Stimulated activated CD4-positive, alpha-beta T cell treated with anti-CD3 and anti-CD28 coated beads, Interleukin-12 subunit alpha, Interleukin-12 subunit beta, amount 100 ng/mL, for 24 hours (primary cell): Measurements from ENCODE around the gene ZNF700.
"Not testable (repeated sequence)": the region's sequence is repeated elsewhere in the genome, so short reads cannot be mapped to it uniquely, and the experiment has no call there.

ENCODE experiments used
- DNase-seq, 2 experiments: peaks; one replicate each; pipeline ENCODE4 v3.0.0-alpha.2; 2020; ENCODE audit warnings: low read depth in 2 of 2

Gene ZNF700

DNA sequence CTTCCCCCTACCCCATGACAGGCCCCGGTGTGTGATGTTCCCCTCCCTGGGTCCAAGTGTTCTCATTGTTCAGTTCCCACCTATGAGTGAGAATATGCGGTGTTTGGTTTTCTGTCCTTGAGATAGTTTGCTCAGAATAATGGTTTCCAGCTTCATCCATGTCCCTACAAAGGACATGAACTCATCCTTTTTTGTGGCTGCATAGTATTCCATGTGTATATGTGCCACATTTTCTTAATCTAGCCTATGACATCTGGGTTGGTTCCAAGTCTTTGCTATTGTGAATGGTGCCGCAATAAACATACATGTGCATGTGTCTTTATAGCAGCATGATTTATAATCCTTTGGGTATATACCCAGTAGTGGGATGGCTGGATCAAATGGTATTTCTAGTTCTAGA, 13.5 kb downstream of the ZNF700 start:
- not testable (repeated sequence) for DNase-seq

DNA sequence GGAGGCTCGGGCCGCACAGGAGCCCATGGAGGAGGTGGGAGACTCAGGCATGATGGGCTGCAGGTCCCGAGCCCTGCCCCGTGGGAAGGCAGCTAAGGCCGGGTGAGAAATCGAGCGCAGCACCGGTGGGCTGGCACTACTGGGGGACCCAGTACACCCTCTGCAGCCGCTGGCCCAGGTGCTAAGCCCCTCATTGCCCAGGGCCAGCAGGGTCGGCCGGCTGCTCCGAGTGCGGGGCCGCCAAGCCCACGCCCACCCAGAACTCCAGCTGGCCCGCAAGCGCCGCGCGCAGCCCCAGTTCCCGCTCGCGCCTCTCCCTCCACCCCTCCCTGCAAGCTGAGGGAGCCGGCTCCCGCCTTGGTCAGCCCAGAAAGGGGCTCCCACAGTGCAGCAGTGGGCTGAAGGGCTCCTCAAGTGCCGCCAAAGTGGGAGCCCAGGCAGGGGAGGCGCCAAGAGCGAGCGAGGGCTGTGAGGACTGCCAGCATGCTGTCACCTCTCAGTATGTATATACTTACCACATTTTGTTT, 16.5 kb downstream of the ZNF700 start:
- not testable (repeated sequence) for DNase-seq

DNA sequence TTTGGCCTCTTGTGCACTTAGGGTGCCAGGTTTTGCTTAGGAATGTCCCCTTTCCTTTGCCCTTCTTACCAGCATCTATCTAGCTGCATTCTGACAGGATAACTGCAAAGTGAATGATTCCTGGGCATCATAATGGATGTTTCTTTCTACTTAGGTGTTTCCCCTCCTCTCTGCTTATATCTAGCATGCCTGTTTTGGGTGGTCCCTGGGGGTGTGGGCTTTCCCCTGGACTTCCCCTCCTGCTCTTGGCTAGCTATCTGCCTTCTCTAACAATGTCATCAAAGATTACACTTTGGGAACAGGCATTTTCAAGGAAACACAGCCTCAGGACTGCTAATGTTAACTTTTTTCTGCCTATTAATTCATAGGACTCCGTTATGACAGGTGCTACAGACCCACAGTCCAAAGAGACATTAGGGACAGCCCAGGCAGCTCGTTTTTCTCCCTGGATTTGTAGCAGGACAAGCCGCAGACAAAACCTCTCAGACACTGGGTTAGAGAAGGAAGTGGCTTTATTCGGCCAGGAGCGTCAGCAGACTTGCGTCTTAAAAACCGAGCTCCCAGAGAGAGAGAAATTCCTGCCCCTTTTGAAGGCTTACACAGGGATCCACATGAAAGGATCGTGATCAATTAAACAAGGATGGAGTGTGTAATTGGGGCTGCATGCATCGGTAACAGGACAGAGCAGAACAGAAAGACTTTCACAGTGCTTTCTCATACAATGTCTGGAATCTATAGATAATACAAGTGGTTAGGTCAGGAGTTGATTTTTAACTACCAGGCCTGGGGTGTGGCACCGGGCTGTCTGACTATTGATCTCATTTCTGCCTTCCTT, 17.3 kb downstream of the ZNF700 start:
- DNase-seq: no peak

- DNase-seq: no peak
Observed at GRCh38 chr19:11942843-11943108, 17.9 kb downstream of the ZNF700 start.

DNA sequence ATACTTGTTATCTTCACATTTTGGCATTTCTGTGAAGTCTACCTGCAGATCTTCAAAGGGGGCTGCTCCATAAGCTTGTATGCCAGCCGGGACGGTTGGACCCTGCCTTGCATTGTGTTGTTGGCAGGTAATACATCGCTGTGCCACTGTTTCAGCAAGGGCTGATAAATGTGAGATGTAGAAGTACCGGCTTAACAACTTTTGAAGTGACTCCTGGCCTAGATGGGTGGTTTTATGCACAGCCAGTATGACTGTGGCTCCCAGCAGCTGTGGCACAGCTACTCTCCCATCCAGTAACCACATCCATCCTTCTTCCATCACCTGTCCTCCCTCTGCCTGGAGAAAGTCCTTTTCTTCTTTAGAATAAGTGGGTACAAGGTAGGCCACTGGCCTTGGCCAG, 19.7 kb downstream of the ZNF700 start:
- no peak for DNase-seq

DNA sequence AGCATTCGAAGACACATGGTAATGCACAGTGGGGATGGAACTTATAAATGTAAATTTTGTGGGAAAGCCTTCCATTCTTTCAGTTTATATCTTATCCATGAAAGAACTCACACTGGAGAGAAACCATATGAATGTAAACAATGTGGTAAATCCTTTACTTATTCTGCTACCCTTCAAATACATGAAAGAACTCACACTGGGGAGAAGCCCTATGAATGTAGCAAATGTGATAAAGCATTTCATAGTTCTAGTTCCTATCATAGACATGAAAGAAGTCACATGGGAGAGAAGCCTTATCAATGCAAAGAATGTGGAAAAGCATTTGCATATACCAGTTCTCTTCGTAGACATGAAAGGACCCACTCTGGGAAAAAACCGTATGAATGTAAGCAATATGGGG, 23.7 kb downstream of the ZNF700 start:
- DNase-seq: no peak

GRCh38 chr19:11949201-11949600, 24.3 kb downstream of the ZNF700 start:
- no peak for DNase-seq

GRCh38 chr19:11949614-11950080, 24.7 kb downstream of the ZNF700 start:
- not testable (repeated sequence) for DNase-seq

DNA sequence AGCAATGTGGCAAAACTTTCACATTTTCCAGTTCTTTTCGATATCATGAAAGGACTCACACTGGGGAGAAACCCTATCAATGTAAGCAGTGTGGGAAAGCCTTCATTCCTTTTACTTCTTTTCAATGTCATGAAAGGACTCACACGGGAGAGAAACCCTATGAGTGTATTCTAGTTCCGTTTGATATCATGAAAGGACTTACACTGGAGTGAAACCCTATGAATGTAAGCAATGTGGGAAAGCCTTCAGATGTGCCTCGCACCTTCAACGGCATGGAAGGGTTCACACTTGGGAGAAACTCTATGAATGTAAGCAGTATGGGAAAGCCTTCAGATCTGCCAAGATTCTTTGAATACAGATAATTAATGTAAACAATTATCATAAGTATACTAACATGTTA, 25.4 kb downstream of the ZNF700 start:
- no peak for DNase-seq

- DNase-seq: peak; percentile 44 to 68
Observed at GRCh38 chr19:11963566-11964355, 38.9 kb downstream of the ZNF700 start.

- no peak for DNase-seq
Observed at GRCh38 chr19:11964496-11964857, 39.6 kb downstream of the ZNF700 start.

DNA sequence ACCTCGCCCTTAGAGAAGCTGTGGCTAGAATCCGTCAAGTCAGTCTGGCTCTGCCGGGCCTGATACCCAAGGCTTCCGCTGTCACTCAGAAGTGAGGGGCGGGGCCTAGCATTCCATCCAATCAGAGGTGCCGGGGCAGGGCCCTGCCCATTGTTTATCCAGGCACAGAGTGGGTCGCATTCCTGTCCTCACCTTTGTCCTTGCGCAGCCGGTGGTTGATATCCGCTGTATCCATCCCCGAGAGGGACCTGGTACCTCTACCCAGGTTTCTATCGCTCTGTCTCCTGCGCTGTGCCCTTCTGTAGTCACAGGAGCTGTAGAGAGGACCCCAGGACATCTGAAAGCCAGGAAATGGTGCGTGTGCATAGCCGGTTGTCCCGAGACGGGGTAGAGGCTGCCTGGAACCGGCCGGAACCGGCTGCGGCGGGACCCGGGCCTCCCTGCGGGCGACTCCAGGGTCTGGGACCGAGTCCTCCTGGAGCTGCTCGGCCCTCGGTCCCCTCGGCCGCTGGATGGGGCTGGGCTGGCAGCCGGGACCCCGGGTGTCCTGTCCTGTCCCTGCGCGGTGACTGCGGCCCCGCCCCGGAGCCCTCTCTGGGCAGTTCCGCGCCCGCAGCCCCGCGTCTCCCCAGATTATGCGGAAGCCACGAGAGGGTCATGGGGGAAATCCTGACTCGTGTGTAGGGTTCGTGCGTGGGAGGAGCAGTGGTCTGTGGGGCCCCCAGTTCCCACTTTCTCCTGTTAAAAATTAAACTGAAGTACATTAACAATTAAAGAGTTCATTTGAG, 40.1 kb downstream of the ZNF700 start, which contains the start of gene ZNF763:
TSS of gene ZNF763 (plus strand) at position 183 of the 788 bp plus-strand sequence. CDS start at position 352, 169 bp downstream.
- DNase-seq: peak; percentile 71 to 87

DNA sequence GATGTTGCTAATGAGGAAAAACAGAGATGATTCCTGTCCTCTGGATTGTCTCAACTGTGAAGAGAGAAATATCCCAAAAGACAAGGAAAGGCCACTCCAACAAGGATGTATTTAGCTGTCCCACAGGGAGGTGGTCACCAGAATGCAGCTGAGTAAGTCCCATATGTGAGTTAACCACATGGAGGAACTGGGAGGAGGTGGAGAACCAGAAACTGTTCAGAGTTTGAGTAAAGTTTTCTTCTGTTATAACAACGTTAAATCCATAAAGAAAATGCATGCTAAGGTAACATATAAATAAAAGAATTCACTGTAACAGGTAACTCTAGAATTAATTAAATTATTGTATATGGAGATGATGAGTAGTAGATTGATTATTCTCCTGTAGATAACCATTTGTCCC, 45.3 kb downstream of the ZNF700 start:
- DNase-seq: no peak

DNA sequence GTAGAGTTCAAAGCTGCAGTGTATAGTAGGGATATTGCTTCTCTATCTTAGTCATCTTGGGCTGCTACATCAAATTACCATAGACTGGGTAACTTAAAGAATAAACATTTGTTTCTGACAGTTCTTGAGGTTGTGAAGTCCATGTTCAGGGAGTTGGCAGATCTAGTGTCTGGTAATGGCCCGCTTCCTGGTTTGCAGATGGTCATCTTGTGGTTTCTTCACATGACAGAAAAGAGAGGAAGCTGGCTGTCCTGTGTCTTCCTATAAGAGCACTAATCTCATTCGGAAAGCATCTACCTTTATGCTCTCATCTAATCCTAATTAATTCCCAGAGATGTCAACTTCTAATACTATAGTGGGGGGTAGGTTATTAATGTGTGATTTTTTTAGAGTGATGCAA, 46.1 kb downstream of the ZNF700 start:
- no peak for DNase-seq

DNA sequence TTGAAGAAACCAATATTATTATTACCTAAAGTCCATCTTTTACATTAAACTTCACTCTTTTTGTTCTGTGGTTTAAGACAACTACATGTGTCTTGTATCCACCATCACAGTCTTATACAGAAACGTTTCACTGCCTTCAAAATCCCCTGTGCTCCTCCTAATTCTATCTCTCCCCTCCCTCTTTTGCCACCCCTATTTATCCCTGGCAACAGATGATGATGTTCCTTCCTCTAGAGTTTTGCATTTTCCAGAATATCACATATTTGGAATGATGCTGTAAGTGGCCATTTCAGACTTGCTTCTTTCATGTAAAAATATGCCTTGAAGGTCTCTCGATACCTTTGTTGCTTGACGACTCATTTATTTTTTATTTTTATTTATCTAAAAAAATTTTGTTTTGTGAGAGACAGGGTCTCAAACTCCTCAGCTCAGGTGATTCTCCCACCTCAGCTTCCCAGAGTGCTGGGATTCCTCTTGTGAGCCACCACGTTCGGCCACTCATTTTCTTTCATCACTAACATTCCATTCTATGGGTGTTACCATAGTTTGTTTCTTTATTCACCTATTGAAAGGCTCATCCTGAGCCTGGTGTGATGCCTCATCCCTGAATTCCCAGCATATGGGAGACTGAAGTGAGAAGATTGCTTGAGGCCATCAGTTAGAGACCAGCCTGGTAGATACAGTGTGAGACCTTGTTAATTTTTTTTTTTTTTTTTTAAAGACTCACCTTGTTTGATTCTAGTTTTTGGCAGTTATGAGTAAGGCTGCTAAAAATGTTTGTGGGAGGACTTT, 48.3 kb downstream of the ZNF700 start:
- no peak for DNase-seq

DNA sequence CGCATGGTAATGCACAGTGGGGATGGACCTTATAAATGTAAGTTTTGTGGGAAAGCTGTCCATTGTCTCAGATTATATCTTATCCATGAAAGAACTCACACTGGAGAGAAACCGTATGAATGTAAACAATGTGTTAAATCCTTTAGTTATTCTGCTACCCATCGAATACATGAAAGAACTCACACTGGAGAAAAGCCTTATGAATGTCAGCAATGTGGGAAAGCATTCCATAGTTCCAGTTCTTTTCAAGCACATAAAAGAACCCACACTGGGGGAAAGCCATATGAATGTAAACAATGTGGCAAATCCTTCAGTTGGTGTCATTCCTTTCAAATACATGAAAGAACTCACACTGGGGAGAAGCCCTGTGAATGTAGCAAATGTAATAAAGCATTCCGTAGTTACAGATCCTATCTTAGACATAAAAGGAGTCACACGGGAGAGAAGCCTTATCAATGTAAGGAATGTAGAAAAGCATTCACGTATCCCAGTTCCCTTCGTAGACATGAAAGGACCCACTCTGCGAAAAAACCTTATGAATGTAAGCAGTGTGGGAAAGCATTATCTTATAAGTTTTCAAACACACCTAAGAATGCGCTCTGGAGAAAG, 53.7 kb downstream of the ZNF700 start:
- DNase-seq: no peak

GRCh38 chr19:11979527-11979926, 54.6 kb downstream of the ZNF700 start:
- no peak for DNase-seq

- no peak for DNase-seq
Observed at GRCh38 chr19:11982526-11982925, 57.6 kb downstream of the ZNF700 start.

DNA sequence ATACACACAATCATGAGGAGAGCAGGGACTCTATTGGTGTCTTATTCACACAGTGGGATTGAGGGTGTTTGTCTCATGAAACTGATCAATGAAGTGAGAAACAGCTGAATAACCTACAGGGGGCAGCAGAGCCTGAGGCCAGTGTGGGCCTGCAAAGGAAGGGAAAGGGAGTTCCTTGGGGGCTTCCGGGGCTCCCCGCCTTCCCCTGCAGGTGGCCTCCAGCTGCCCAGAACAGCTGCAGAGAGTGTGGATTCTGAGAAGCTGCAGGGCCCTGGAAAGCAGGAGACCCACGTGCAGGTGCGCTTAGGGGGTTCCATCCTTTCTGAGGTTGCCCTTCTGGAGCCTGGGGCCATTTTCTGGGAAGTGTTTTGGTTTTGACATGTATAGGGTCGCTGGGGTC, 60.1 kb downstream of the ZNF700 start:
- DNase-seq: no peak

GRCh38 chr19:11986754-11987153, 61.8 kb downstream of the ZNF700 start:
- no peak for DNase-seq
